Skin epidermis (tissue), 12 donors: ENCODE results near the gene DOK6.
A peak's percentile ranks its signal among the peaks of the same experiment; 100 is the strongest.
"Not testable (repeated sequence)": the region's sequence is repeated elsewhere in the genome, so short reads cannot be mapped to it uniquely, and the experiment has no call there.

Experiments
- H3K27ac ChIP-seq, 21 experiments: fragments of 200-600 bp; sonication (generic) in 11 of 21; one replicate each; pipeline ENCODE4 v1.5.0; 2020; ENCODE audit warnings: mild to moderate bottlenecking in 3 of 21, inconsistent platforms in 2 of 21, moderate library complexity in 2 of 21
- H3K4me3 ChIP-seq, 7 experiments: fragments of 200-600 bp; sonication (generic) in 2 of 7; one replicate each; pipeline ENCODE4 v1.5.0; 2020; ENCODE audit warnings: inconsistent platforms in 2 of 7, mild to moderate bottlenecking in 2 of 7, moderate library complexity in 1 of 7

Gene DOK6

DNA sequence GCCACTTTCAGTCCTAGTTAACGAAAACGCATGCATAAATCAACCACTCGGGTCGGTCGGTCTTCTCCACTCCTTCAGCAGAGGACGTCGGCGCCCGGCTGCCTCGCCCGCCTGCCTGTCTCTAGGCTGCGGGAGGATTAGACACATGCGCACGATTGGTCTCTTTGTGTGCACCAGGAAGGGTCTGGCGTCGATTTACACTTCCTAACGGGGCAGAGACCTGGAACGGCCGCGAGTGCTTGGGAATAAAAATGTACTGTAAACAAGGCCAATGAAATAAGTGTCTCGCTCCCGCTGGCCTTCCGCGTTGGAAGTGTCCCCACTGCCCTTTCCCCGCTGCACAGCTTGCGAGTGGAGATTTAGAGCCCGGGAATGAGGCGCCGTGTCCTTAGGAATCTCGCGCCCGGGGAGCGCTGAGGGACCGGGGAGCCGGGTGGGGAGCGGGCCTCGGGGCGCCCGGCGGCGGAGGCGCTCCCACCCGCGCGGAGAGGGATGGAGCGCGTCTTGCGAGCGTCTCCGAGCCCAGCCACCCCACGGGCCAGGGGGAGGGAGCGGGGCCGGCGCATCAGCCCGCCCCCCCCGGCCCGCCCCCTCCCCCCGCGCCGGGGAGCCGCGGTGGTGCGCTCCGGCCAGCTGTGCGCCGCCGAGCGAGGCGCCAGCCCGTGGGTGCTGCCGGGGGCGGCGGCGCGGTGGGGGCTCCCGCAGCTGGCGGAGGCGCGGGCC, at the start of gene DOK6:
Gene DOK6 (plus strand): TSS at position 636 of the 723 bp plus-strand sequence.
- Histone ChIP-seq H3K27ac (peak within 1 kb of the TSS in 13 of 21 experiments; percentile 10 to 77 (median 36)), H3K4me3 (peak within 1 kb of the TSS; percentile 32 to 43 (median 37))

DNA sequence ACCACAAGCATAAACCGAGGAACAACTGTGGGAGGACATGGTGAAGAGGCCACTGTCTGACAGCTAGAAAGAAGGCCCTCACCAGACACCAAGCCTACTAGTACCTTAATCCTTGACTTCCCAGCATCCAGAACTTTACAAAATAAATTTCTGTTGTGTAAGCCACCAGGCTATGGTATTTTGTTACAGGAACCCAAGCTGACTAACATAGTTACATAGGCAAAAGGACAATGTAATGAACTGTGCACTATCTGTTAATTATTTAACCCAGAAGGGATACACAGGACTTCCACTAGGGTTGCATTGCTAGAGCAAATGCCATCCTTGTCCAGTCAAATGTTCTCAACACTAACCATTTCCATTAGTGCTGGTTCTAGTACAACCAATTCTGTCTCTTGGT, 47.7 kb upstream of the DOK6 start:
- H3K27ac ChIP-seq: no peak overlapping the region

DNA sequence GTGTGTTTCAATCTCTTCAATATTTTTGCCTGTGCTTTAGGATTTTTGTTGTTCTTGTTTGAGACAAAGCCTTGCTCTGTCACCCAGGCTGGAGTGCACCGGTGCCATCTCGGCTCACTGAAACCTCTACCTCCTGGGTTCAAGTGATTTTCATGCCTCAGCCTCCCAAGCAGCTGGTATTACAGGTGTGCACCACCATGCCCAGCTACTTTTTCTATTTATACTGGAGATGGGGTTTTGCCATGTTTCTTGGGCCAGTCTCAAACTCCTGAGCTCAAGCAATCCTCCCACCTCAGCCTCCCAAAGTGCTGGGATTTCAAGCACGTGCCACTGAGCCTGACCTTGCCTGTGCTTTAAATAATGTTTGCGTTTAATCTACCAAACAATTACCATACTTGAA, 43.1 kb upstream of the DOK6 start:
- Histone ChIP-seq H3K4me3 (no peak overlapping the region), H3K27ac (no peak overlapping the region)

More for the DNA sequence above, 47.7 kb upstream of the DOK6 start:
- H3K4me3 ChIP-seq: no peak overlapping the region

DNA sequence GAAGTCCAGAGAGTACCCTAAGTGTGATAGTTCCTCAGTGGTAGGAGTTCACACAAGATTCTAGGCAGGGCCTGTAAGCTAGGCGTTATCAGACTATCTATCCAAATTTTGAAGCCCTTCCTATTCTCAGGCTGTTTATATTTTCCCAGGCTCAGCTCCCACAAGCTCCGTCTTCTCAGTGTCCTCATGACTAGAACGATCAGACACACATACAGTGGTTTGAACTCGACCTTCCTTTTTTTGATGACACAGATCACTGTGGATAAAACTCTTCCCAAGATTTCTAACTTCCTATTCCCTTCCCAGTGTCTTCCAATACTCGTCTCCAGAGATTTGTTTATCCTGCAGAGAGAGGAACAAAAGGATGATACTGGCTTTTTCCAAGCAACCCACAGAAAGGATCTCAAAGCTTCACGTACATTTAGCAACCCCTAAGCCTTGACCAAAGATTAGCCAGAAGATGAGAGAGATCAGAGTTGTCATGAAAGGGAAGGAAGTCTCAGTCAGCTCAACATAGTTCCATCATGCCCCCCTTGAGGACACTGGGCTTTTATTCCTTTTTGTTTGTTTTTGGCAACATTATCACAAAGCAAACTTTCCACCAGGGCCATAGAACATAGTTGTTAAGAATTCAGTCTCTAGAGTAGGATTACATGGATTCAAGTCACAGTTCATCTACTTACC, 42.3 kb upstream of the DOK6 start:
- no peak overlapping the region for H3K4me3 ChIP-seq

DNA sequence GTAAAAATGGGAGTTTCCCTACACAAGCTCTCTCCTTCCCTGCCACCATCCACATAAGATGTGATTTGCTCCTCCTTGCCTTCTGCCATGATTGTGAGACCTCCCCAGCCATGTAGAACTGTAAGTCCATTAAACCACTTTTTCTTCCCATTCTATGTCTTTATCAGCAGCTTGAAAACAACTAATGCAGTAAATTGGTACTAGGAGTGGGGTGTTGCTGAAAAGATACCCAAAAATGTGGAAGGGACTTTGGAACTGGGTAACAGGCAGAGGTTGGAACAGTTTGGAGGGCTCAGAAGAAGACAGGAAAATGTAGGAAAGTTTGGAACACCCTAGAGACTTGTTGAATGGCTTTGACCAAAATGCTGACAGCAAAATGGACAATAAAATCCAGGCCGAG, 40.9 kb upstream of the DOK6 start:
- H3K4me3 ChIP-seq, H3K27ac ChIP-seq: not testable (repeated sequence)

More for the DNA sequence above, 42.3 kb upstream of the DOK6 start:
- H3K27ac ChIP-seq: no peak overlapping the region

DNA sequence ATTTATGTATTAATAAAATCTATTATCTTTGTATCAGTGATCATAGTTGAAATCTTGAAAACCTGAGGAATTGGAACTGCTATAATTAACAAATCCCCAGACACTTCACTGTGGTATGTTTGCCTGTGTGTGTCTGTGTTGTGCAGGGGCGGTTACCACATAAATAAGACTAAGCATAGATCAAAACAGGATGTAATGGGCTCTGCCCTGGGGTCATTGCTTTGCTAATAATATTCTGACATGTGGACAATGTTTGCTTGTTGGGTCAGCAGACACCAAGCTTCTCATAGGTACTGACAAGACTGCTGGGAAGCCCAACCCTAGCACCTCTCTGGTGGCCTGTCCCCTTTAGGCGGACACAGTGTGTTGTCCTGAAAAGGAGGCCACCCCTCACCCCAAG, 35.8 kb upstream of the DOK6 start:
- no peak overlapping the region for H3K4me3 ChIP-seq
- H3K27ac ChIP-seq: no peak overlapping the region

DNA sequence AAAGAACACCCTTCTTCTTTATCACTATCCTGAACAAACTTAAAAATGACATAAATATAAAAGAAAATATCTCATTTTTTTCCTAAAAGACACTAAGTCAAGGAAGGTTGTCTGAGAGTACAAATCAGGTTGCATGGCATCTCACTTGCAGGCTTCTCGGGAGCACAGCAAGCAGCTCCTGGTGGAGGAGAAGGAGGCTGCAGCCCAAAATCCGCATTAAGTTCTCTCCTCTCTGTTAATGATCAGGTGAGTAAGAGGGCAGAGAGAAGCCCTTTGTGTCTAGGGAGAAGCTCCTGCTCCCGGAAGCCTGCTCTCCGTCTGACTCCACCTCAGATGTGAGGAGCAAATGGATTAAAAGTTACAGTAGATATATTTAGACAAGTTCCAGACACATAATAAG, 35.0 kb upstream of the DOK6 start:
- no peak overlapping the region for H3K4me3 ChIP-seq
- no peak overlapping the region for H3K27ac ChIP-seq

DNA sequence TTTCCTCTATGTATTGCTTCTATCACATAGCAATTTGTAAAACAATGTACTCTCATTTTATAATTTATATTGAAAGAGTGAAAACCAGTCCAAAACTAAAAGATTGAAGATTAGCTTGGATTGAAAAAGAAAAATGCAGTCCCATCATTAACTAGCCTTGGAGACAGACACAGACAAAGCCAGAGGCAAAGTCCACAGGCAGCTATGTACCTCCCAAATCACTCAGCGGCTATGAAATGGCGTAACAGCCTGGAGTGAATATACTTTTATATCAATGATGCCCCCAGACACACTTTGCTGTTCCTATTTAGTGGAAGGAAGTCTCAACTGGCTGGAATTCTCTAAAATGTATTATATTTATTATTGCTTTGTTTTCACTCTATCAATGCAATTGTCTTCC, 33.6 kb upstream of the DOK6 start:
- Histone ChIP-seq H3K4me3 (no peak overlapping the region), H3K27ac (no peak overlapping the region)

DNA sequence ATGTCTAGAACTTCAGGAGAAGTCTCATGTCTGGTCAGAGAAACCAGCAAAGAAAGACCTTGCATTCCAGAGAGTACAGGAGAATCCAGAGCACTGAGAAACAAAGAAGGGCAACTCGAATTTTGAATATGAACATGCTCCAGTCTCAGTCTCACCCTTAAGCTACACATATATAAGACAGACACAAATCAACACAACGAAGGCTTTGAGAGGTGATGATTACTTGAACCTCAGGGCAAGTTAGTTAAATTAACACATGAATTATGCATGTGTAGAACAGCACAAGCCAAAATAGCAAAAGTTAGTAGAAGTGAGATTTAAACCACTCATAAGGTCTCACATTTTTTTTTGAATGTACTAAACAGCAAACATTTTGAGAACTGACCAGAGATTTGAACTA, 29.0 kb upstream of the DOK6 start:
- H3K4me3 ChIP-seq: no peak overlapping the region
- no peak overlapping the region for H3K27ac ChIP-seq

DNA sequence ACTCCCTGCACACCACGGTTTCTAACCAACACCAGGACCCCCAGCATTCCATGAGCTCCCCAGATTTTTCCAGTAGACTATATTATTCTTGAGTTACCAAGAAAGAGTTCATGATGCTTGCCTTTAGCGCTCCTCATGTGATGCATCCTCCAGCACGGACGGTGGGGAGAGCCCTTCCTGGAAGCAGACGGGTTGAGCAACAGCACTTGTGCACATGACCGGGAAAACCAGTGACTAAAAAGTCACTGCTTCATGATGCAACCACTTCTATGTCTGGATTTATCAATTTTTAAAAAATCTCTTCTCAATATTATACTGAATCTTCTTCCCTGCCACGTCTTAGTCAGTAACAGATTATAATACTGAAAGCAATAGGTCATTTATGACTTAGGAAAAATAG, 20.4 kb upstream of the DOK6 start:
- no peak overlapping the region for H3K4me3 ChIP-seq

DNA sequence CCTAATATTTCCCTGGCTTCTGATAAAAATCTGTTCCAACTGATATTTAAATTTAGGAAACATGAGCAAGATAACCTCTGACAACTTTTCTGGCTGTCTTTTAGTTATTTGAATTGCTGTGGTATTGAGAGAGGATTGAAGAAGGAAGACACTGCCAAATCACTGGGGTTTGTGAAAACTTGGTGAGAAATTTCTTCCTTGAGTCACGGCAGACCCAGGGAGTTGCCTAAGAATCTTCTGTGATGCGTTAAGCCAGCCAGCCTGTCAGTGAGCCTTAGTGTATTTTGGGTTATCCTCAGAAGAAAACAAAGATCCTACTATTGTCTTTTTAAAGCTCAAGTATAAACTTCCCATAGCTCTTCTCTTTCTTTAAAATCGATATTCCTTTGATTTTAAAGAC, 17.5 kb upstream of the DOK6 start:
- H3K27ac ChIP-seq: no peak overlapping the region
- H3K4me3 ChIP-seq: no peak overlapping the region

More for the DNA sequence above, 20.4 kb upstream of the DOK6 start:
- H3K27ac ChIP-seq: no peak overlapping the region

DNA sequence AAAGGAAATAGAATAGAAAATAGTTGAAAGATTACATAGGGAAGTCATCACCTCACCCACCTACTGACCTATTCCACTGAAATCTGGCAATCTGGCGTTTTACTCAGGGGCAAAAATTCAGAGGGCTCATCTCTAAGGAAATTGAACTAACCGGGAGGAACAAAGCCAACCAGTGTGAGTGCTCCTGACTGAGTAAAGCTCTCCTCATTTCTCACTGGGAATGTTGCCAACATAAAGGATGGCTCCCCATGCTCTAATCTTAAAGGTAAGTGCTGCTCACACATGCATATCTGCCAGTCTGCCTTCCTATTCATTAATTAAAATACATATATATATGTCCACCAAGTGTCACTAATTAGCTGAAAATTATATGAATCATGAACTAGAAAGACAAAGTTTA, 13.5 kb upstream of the DOK6 start:
- H3K27ac ChIP-seq: no peak overlapping the region
- H3K4me3 ChIP-seq: no peak overlapping the region

DNA sequence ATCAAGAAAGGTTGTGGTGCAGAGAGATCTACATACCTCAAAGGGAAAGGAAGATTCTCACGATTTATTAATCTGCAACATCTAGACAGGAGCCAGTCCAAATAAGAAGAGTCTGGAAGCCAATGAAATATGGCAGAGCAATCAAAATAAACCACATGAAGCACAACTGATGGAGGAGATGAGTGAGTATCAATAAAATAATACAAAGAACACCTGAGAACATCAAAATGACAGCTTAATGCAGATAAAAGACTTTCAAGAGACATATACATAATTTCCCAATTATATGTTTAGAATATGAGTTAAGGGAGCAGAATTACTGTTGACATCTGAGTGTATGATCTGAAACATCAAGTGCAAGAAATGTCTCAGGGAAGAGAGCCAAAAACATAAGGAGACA, 12.5 kb upstream of the DOK6 start:
- no peak overlapping the region for H3K4me3 ChIP-seq
- no peak overlapping the region for H3K27ac ChIP-seq

DNA sequence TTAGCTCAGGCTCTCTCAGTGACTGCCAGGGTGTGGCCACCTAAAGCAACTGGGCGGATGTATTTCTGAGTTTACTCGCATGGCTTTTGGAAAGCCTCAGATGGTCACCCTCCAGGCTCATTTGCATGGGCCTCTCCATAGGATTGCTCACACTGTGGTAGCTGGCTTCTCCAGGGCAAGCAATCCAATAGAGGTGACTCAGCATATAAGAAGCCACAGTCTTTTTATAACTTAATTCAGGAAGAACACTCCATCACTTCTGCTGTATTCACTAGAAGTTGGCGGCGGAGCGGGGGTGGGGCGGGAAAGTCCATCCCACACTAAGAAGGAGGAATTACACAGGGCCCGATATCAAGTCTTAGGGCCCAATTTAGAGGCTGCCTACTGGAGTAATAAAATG, 3.6 kb upstream of the DOK6 start:
- H3K27ac ChIP-seq: no peak overlapping the region
- no peak overlapping the region for H3K4me3 ChIP-seq

DNA sequence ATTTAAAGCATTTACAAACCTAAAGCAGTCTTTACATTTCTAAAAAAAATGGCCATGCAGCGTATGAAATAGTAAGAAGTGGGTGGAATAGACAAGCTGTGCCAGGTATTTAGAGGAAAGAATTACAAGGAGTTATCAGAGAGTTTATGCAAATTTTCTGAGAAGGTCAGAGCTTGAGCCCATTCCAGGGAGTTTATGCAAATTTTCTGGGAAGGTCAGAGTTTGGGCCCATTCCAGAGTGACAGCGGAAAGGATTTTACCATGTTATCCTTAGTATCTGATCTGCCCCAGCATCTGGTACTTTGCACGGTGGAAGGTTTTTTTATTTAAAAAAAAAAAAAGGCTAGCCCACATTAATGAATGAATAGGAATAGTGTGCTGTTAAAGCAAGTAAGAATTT, 1.4 kb upstream of the DOK6 start:
- Histone ChIP-seq H3K27ac (no peak overlapping the region), H3K4me3 (no peak overlapping the region)

DNA sequence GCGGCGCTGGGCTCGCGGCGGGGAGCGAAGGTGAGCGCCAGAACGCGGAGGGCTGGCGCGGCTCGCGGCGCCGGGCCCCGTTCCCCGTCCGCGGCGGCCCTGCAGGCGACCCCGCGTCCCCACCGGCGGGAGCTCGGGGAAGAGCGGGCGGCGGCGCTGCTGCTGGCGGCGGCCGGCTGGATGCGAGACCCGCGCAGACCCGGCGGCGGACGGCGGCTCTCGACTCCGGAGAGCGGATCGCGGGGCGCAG, 213 bp downstream of the DOK6 start:
- H3K4me3 ChIP-seq: peak overlapping the region; percentile 32 to 43 (median 36)
- peak overlapping the region in 6 of 21 experiments; percentile 27 to 58 (median 42) for H3K27ac ChIP-seq

DNA sequence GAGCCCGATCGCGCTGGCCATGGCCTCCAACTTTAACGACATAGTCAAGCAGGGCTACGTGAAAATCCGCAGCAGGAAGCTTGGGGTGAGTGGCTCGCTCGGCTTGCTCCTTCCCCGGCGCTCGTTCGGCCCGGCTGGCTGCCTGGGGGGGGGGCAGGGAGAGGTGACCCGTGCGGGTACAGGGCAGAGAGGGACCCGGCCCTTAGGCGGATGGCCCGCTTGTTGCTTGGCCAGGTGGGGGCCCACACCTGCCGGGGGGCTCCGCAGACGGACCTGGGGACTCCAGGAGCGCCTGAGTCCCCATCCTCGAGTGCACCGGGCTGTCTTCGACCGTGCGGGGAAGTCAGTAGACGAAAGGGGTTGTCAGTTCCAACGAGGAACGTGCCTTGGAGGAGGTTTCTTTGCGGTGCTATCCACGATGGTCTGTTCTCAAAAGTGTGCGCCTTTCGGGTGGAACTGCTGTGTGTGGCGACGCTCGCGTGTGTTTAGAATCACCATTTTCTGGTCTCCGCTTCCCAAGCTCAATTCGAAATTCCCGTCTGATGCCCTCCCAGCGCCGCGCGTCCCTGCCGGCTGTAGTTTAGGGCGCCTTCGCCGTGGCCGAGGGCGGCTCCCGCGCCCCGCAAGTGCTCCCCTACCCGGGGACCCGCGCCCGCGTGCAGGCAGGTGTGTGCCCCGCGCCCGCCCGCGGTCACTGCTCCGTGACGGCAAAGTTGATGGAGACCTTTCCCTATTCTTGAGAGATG, 711 bp downstream of the DOK6 start:
- Histone ChIP-seq H3K4me3 (peak overlapping the region; percentile 32 to 43 (median 36)), H3K27ac (peak overlapping the region in 7 of 21 experiments; percentile 16 to 58 (median 41))

DNA sequence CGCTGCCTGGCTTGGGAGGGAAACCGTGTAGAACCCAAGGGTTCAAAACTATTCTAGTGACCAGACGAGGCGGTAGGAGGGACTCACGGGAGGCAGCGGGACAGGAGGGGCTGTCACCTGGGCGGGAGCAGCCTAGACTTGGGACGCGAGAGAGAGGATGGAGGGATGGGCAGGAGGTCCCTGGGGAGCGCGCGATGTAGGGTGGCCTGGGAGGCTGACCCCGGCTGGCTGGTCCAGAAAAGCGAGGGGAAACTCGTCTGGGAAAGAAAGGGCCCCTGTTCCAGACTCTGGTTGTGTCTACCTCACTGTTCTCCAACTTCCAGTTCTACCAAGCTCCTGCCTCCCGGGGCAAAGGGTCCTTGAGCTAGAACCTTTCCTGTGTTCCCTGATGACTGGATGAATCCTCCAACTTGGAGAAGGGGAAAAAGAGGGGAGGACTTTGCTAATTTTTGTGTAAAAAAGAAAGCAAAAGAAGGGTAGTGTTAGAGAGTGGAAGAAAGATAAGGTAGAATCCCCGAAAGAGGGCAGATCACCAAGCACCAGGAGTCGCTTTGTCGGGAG, 1.4 kb downstream of the DOK6 start:
- H3K4me3 ChIP-seq: peak overlapping the region; percentile 32 to 43 (median 36)

DNA sequence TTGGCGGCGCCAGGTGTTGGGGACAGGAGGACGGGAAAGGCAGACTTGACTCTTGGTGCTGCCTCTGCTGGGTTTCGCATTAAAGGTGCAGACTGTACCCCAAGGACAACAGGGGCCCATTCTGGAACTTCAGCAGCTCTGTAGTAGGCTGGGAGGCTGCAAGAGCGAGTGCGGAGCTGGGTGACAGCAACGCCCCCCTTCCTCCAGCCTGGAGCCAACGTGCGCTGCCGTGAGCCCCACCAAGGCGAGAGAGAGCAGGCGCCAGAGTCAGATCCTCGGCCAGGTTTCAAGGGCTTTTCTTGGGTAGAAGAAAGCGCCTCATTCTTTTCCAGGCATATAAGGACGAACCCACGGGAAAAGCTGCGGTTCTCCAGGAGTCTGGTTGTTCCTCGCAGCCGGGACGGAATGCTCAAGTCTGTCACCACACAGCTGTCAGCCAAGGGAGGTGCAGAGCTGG, 1.9 kb downstream of the DOK6 start:
- peak overlapping the region in 2 of 7 experiments; percentile 35 to 43 for H3K4me3 ChIP-seq
- H3K27ac ChIP-seq: no peak overlapping the region

More for the DNA sequence above, 1.4 kb downstream of the DOK6 start:
- H3K27ac ChIP-seq: peak overlapping the region in 2 of 21 experiments; percentile 41 to 58

DNA sequence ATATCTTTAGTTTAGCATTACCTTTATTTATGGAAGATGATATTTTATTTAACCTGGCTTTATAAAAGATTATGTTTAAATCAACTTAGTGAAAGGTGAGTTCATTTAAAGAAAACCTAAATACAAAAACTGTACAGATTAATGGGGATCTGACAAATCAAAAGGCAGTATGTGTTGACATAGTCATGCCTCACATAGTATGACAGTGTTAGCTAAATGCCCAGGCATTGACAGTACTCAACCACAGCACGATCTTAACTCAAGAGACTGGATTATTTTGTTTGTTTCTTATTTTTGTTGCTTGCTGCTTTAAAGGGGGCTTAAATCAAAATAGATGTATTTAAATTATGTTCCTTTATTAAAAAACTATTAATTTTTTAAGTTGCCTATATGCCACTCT, 7.8 kb downstream of the DOK6 start:
- no peak overlapping the region for H3K4me3 ChIP-seq
- no peak overlapping the region for H3K27ac ChIP-seq

DNA sequence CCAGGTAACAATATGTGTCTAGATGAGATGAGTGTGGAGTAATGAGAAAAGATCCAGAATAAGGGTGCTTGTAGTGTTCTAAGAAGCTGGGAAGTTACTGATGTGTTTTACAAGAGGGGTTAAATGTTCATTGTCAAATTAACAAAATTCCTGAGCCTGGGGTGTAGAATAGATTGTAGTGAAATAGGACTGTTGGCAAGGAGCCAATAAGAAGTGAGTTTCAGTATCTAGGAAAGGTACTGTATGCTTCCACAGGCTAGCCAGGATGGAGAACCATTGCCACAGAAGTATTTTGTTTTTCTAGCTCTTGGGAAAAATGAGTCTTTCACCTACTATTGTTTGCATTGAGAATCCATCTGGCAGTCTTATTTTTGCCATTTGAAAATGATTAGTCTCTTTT, 10.5 kb downstream of the DOK6 start:
- H3K4me3 ChIP-seq: no peak overlapping the region

More for the DNA sequence above, 10.5 kb downstream of the DOK6 start:
- no peak overlapping the region for H3K27ac ChIP-seq
